ENCODE measurements around the gene INMT. TPM values are rescaled to one million over a fixed set of nuclear protein-coding genes. Genes with fewer than 3 reads are reported as not detected.

INMT gene
- polyA plus RNA-seq, 1 of the 3 experiments (the other 2 are of a cell fraction) = not detected

DNA sequence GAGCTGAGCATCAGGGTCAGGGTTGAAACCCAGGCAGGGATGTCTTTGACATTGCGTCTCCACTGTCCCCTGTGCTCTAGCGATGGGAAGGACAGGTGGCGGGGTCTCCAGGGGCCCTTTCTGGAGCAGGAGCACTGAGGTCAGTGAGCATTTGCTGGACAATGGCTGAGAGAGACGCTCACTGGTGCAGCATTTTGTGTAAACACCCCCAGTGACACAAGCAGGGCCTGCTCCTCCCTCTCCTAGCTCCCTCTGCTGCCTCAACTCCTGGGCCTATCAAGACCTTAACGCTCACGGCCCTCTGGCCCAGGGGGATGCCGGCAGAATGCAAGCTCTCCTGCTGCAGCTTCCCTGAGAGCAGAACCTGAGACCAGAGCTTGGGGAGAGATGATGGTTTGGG is 17.4 kb upstream of the INMT start:
- DNase-seq = no peak
- Histone ChIP-seq H3K4me1 (ENCODE audit: control insufficient read depth in 1 of 2, insufficient read depth in 2 of 2, low read depth in 1 of 2, low read length in 1 of 2) (peaks cover 0 to 5% of the 10 kb centered on the region in 2 experiments; a peak in 1 of 4 replicates), H3K9ac (no peak overlapping the region), H3K4me2 (no peak overlapping the region), H3K4me3 (ENCODE audit: low read depth in 2 of 2, low read length in 1 of 2) (no peak overlapping the region; a peak in 1 of 4 replicates), H3K79me2 (ENCODE audit: insufficient read depth) (no peaks in the 10 kb centered on the region), H3K9me3 (no peaks in the 10 kb centered on the region), H3F3A (replicated peaks; ENCODE audit: insufficient read depth) (no peaks in the 10 kb centered on the region), H3K9me2 (no peaks in the 10 kb centered on the region), H3K27ac (ENCODE audit: low read depth in 2 of 2, low read length in 1 of 2) (no peak overlapping the region), H4K20me1 (ENCODE audit: insufficient read depth) (no peaks in the 10 kb centered on the region), H3K36me3 (replicated peaks in 1 of 2; ENCODE audit: control insufficient read depth in 1 of 2, insufficient read depth in 2 of 2, low read length in 1 of 2) (no peaks in the 10 kb centered on the region), H2AFZ (ENCODE audit: low read depth) (no peak overlapping the region), H3K27me3 (ENCODE audit: insufficient read depth) (peaks cover 64% of the 10 kb centered on the region)
- ChIA-PET POLR2A (no interaction called here), CTCF (interaction anchor here (1.0 to 2.0 kb wide), 3 partner anchors 11 to 52 kb away, joined by 4 to 10 read pairs (median 6); partner anchors contain the start of gene CRHR2)
- WGBS (ENCODE audit: low lambda C conversion rate) = 54% methylated on average over 7 of the region's 7 CpGs
- no peak for TF ChIP-seq GABPA (IDR thresholded peaks at IDR 0.05; ENCODE audit: low read depth)
- no peak for TF ChIP-seq NRF1 (IDR thresholded peaks at IDR 0.05; ENCODE audit: low read depth, low read length)
- no peak for TF ChIP-seq TAF1 (IDR thresholded peaks at IDR 0.05; ENCODE audit: borderline replicate concordance, low read depth, low read length)
- no peak for TF ChIP-seq RCOR1 (IDR thresholded peaks at IDR 0.05; ENCODE audit: low read length)
- TF ChIP-seq, protein P1, sequence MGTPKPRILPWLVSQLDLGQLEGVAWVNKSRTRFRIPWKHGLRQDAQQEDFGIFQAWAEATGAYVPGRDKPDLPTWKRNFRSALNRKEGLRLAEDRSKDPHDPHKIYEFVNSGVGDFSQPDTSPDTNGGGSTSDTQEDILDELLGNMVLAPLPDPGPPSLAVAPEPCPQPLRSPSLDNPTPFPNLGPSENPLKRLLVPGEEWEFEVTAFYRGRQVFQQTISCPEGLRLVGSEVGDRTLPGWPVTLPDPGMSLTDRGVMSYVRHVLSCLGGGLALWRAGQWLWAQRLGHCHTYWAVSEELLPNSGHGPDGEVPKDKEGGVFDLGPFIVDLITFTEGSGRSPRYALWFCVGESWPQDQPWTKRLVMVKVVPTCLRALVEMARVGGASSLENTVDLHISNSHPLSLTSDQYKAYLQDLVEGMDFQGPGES (IDR thresholded peaks at IDR 0.05; ENCODE audit: low read depth, low read length) = no peak
- no peak for TF ChIP-seq SIN3A (IDR thresholded peaks at IDR 0.05; ENCODE audit: borderline replicate concordance, low read depth, low read length)
- TF ChIP-seq JUND (IDR thresholded peaks at IDR 0.05) = no peak
- TF ChIP-seq EP300 (IDR thresholded peaks at IDR 0.05; ENCODE audit: borderline replicate concordance in 1 of 2, low read depth in 1 of 2, low read length in 1 of 2) = no peak
- no peak for TF ChIP-seq EZH2phosphoT487 (IDR thresholded peaks at IDR 0.05; ENCODE audit: borderline replicate concordance, low read depth)
- TF ChIP-seq, protein P2, sequence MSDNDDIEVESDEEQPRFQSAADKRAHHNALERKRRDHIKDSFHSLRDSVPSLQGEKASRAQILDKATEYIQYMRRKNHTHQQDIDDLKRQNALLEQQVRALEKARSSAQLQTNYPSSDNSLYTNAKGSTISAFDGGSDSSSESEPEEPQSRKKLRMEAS (IDR thresholded peaks at IDR 0.05; ENCODE audit: low read depth) = no peak
- TF ChIP-seq, protein P3, sequence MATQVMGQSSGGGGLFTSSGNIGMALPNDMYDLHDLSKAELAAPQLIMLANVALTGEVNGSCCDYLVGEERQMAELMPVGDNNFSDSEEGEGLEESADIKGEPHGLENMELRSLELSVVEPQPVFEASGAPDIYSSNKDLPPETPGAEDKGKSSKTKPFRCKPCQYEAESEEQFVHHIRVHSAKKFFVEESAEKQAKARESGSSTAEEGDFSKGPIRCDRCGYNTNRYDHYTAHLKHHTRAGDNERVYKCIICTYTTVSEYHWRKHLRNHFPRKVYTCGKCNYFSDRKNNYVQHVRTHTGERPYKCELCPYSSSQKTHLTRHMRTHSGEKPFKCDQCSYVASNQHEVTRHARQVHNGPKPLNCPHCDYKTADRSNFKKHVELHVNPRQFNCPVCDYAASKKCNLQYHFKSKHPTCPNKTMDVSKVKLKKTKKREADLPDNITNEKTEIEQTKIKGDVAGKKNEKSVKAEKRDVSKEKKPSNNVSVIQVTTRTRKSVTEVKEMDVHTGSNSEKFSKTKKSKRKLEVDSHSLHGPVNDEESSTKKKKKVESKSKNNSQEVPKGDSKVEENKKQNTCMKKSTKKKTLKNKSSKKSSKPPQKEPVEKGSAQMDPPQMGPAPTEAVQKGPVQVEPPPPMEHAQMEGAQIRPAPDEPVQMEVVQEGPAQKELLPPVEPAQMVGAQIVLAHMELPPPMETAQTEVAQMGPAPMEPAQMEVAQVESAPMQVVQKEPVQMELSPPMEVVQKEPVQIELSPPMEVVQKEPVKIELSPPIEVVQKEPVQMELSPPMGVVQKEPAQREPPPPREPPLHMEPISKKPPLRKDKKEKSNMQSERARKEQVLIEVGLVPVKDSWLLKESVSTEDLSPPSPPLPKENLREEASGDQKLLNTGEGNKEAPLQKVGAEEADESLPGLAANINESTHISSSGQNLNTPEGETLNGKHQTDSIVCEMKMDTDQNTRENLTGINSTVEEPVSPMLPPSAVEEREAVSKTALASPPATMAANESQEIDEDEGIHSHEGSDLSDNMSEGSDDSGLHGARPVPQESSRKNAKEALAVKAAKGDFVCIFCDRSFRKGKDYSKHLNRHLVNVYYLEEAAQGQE (IDR thresholded peaks at IDR 0.05; ENCODE audit: low read depth, low read length) = no peak
- no peak for TF ChIP-seq MXI1 (IDR thresholded peaks at IDR 0.05; ENCODE audit: low read depth, low read length)
- no peak for TF ChIP-seq CHD2 (IDR thresholded peaks at IDR 0.05; ENCODE audit: low read length, partially characterized antibody)
- no peak for TF ChIP-seq GATA2 (CRISPR knock-in tag; IDR thresholded peaks at IDR 0.05)
- TF ChIP-seq, protein P4, sequence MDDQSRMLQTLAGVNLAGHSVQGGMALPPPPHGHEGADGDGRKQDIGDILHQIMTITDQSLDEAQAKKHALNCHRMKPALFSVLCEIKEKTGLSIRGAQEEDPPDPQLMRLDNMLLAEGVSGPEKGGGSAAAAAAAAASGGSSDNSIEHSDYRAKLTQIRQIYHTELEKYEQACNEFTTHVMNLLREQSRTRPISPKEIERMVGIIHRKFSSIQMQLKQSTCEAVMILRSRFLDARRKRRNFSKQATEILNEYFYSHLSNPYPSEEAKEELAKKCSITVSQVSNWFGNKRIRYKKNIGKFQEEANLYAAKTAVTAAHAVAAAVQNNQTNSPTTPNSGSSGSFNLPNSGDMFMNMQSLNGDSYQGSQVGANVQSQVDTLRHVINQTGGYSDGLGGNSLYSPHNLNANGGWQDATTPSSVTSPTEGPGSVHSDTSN (IDR thresholded peaks at IDR 0.05) = no peak
- no peak for TF ChIP-seq RXRA (IDR thresholded peaks at IDR 0.05; ENCODE audit: borderline replicate concordance, low read depth)
- TF ChIP-seq YY1 (IDR thresholded peaks at IDR 0.05; ENCODE audit: low read depth) = no peak
- no peak for TF ChIP-seq NFIC (IDR thresholded peaks at IDR 0.05; ENCODE audit: borderline replicate concordance)
- no peak for TF ChIP-seq FOXJ3 (CRISPR knock-in tag; IDR thresholded peaks at IDR 0.05)

Measured in SK-N-SH (cell line).